Measurements from ENCODE around the gene HCAR3.
"Not testable (repeated sequence)": the region's sequence is repeated elsewhere in the genome, so short reads cannot be mapped to it uniquely, and the experiment has no call there.

The HCAR3 gene

DNA sequence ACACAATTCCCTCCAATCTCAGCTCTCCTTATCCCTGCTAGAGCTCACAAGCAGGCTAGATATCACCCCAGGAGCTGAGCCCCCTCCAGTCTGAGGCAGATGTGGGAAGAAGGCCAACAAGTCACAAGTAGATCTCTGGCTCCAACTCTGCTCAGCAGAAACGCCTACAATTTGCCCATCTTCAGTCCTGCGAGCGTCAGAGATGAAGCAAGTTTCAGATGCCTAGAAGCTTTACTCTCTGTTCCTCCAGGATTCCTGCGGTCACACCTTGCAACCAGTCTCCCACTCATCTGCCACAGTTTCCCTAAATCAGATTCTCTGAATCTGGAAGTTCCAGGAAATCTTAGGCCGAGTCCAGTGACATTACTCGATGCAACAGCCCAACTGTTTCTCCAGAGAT is 1.4 kb downstream of the HCAR3 start:
- not testable (repeated sequence) for H3K4me2 ChIP-seq (ENCODE audit: low read length); H3K27ac ChIP-seq (ENCODE audit: low read depth, low read length); H3K27me3 ChIP-seq (ENCODE audit: insufficient read depth, low read length, poor library complexity); H4K5ac ChIP-seq (ENCODE audit: low read length); H3K9ac ChIP-seq (ENCODE audit: low read length); H2AK5ac ChIP-seq (ENCODE audit: low read length); H3K4ac ChIP-seq (ENCODE audit: low read depth, low read length); H3K79me1 ChIP-seq (ENCODE audit: low read length); H3K18ac ChIP-seq (ENCODE audit: low read length); H4K8ac ChIP-seq (ENCODE audit: low read depth, low read length); H3K4me3 ChIP-seq (ENCODE audit: low read length); H3K4me1 ChIP-seq (ENCODE audit: control insufficient read depth, low read depth, low read length); H3K56ac ChIP-seq (ENCODE audit: low read length); H2BK5ac ChIP-seq (ENCODE audit: low read length); H3K79me2 ChIP-seq (ENCODE audit: control insufficient read depth, insufficient read depth, low read length); H3K36me3 ChIP-seq (ENCODE audit: control insufficient read depth, insufficient read depth, low read length); DNase-seq; H3K23ac ChIP-seq (ENCODE audit: low read length); H2BK120ac ChIP-seq (ENCODE audit: low read depth, low read length); H2BK15ac ChIP-seq (replicated peaks; ENCODE audit: low read depth)
- no CpG with 5 or more reads among the region's 6 CpGs for WGBS (ENCODE audit: extremely low coverage, insufficient coverage, low lambda C conversion rate)

DNA sequence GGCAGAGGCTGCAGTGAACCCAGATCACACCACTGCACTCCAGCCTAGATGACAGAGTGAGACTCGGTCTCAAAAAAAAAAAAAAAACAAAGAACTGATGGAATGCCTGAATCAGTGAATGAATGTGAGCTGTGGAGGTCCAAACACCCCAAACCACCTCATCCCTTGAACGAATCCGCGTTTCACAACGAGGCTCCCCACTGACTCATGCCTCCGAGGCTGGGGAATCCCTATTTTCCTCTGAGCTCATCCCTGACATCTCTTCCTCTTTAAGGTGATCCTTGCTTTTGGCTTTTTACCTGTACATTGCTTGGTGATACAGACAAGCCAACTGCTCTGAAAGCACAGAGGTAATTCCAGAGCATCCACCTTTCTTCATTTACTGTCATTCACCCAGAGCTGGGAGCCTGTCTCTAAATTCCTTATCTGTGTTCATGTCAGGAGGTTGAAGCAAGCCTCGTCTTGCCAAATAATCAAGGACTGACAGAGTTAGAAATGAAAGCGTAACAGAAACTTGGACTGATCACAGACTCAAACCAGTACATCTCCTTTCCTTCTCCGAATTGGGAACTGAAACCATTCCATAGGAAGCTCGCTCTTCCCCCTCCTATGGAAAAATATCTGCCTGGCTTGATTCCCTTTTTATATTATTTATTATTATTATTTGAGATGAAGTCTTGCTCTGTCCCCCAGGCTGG is 3.0 kb downstream of the HCAR3 start:
- H3K79me1 ChIP-seq (ENCODE audit: low read length); H3K4me1 ChIP-seq (ENCODE audit: control insufficient read depth, low read depth, low read length); H2BK120ac ChIP-seq (ENCODE audit: low read depth, low read length); H2BK5ac ChIP-seq (ENCODE audit: low read length); H3K4ac ChIP-seq (ENCODE audit: low read depth, low read length); H3K27ac ChIP-seq (ENCODE audit: low read depth, low read length); H2BK15ac ChIP-seq (replicated peaks; ENCODE audit: low read depth); H3K9ac ChIP-seq (ENCODE audit: low read length); H3K4me3 ChIP-seq (ENCODE audit: low read length); H4K5ac ChIP-seq (ENCODE audit: low read length); DNase-seq; H3K36me3 ChIP-seq (ENCODE audit: control insufficient read depth, insufficient read depth, low read length); H3K27me3 ChIP-seq (ENCODE audit: insufficient read depth, low read length, poor library complexity); H3K23ac ChIP-seq (ENCODE audit: low read length); H3K18ac ChIP-seq (ENCODE audit: low read length); H4K8ac ChIP-seq (ENCODE audit: low read depth, low read length); H2AK5ac ChIP-seq (ENCODE audit: low read length); H3K79me2 ChIP-seq (ENCODE audit: control insufficient read depth, insufficient read depth, low read length); H3K56ac ChIP-seq (ENCODE audit: low read length); H3K4me2 ChIP-seq (ENCODE audit: low read length): not testable (repeated sequence)
- no CpG with 5 or more reads among the region's 10 CpGs for WGBS (ENCODE audit: extremely low coverage, insufficient coverage, low lambda C conversion rate)

DNA sequence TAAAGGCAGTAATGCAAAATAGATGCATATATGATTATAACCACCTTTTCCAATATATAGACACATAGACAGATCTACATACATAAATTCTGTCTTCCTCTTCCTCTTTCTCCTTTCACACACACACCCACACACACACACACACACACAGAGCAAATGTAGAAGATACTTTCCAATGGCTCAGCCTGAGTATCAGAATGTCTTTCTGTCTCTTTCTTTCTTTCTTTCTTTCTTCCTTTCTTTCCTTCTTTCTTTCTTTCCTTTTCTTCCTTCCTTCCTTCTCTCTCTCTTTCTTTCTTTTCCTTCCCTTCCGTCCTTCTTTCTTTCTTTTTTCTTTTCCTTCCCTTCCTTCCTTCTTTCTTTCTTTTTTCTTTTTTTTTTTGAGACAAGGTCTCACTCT is 5.3 kb downstream of the HCAR3 start:
- not testable (repeated sequence) for H3K4me1 ChIP-seq (ENCODE audit: control insufficient read depth, low read depth, low read length); H3K56ac ChIP-seq (ENCODE audit: low read length); H2BK5ac ChIP-seq (ENCODE audit: low read length); DNase-seq; H3K23ac ChIP-seq (ENCODE audit: low read length); H3K4ac ChIP-seq (ENCODE audit: low read depth, low read length); H4K5ac ChIP-seq (ENCODE audit: low read length); H4K8ac ChIP-seq (ENCODE audit: low read depth, low read length); H2AK5ac ChIP-seq (ENCODE audit: low read length); H3K27ac ChIP-seq (ENCODE audit: low read depth, low read length); H3K79me2 ChIP-seq (ENCODE audit: control insufficient read depth, insufficient read depth, low read length); H3K9ac ChIP-seq (ENCODE audit: low read length); H3K18ac ChIP-seq (ENCODE audit: low read length); H3K4me2 ChIP-seq (ENCODE audit: low read length); H2BK15ac ChIP-seq (replicated peaks; ENCODE audit: low read depth); H3K27me3 ChIP-seq (ENCODE audit: insufficient read depth, low read length, poor library complexity); H3K36me3 ChIP-seq (ENCODE audit: control insufficient read depth, insufficient read depth, low read length); H3K79me1 ChIP-seq (ENCODE audit: low read length); H2BK120ac ChIP-seq (ENCODE audit: low read depth, low read length); H3K4me3 ChIP-seq (ENCODE audit: low read length)
- no CpG with 5 or more reads among the region's 1 CpG for WGBS (ENCODE audit: extremely low coverage, insufficient coverage, low lambda C conversion rate)

GRCh38 chr12:122710341-122710740 is 6.3 kb downstream of the HCAR3 start:
- not testable (repeated sequence) for H3K79me1 ChIP-seq (ENCODE audit: low read length); H2BK15ac ChIP-seq (replicated peaks; ENCODE audit: low read depth); H2BK5ac ChIP-seq (ENCODE audit: low read length); H3K4me3 ChIP-seq (ENCODE audit: low read length); H3K4ac ChIP-seq (ENCODE audit: low read depth, low read length); DNase-seq; H3K27ac ChIP-seq (ENCODE audit: low read depth, low read length); H3K18ac ChIP-seq (ENCODE audit: low read length); H3K4me2 ChIP-seq (ENCODE audit: low read length); H4K5ac ChIP-seq (ENCODE audit: low read length); H3K4me1 ChIP-seq (ENCODE audit: control insufficient read depth, low read depth, low read length); H3K36me3 ChIP-seq (ENCODE audit: control insufficient read depth, insufficient read depth, low read length); H3K23ac ChIP-seq (ENCODE audit: low read length); H3K9ac ChIP-seq (ENCODE audit: low read length); H4K8ac ChIP-seq (ENCODE audit: low read depth, low read length); H3K79me2 ChIP-seq (ENCODE audit: control insufficient read depth, insufficient read depth, low read length); H3K27me3 ChIP-seq (ENCODE audit: insufficient read depth, low read length, poor library complexity); H2BK120ac ChIP-seq (ENCODE audit: low read depth, low read length); H3K56ac ChIP-seq (ENCODE audit: low read length); H2AK5ac ChIP-seq (ENCODE audit: low read length)
- WGBS (ENCODE audit: extremely low coverage, insufficient coverage, low lambda C conversion rate) = no CpG with 5 or more reads among the region's 2 CpGs

DNA sequence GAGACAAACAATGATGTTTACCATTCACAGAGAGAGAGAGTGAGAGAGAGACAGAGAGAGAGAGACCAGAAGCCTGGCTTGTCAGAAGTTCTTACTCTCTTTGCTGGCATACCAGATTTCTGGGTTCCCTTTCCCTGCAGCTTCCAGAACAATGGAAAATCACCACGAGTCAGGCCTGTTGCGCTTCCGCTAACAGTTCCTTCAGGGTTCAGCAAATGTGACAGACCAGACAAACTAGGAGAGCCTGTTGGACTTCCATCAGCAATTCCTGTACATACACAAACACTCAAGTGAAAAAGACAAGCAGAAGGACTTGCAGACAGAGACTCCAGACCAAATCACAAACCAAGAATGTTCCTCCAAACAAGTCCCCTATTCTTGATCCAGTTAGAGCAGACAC is 7.3 kb downstream of the HCAR3 start:
- not testable (repeated sequence) for H3K27me3 ChIP-seq (ENCODE audit: insufficient read depth, low read length, poor library complexity); H3K4me3 ChIP-seq (ENCODE audit: low read length); H3K4ac ChIP-seq (ENCODE audit: low read depth, low read length); H2BK120ac ChIP-seq (ENCODE audit: low read depth, low read length); H4K5ac ChIP-seq (ENCODE audit: low read length); H2BK5ac ChIP-seq (ENCODE audit: low read length); H3K9ac ChIP-seq (ENCODE audit: low read length); H3K36me3 ChIP-seq (ENCODE audit: control insufficient read depth, insufficient read depth, low read length); H3K23ac ChIP-seq (ENCODE audit: low read length); H3K18ac ChIP-seq (ENCODE audit: low read length); H3K79me2 ChIP-seq (ENCODE audit: control insufficient read depth, insufficient read depth, low read length); H3K56ac ChIP-seq (ENCODE audit: low read length); DNase-seq; H2BK15ac ChIP-seq (replicated peaks; ENCODE audit: low read depth); H4K8ac ChIP-seq (ENCODE audit: low read depth, low read length); H2AK5ac ChIP-seq (ENCODE audit: low read length); H3K79me1 ChIP-seq (ENCODE audit: low read length); H3K4me1 ChIP-seq (ENCODE audit: control insufficient read depth, low read depth, low read length); H3K27ac ChIP-seq (ENCODE audit: low read depth, low read length); H3K4me2 ChIP-seq (ENCODE audit: low read length)
- WGBS (ENCODE audit: extremely low coverage, insufficient coverage, low lambda C conversion rate) = no CpG with 5 or more reads among the region's 3 CpGs

GRCh38 chr12:122703841-122704240 is 12.8 kb downstream of the HCAR3 start:
- H3K9ac ChIP-seq (ENCODE audit: low read length); H4K5ac ChIP-seq (ENCODE audit: low read length); H3K79me2 ChIP-seq (ENCODE audit: control insufficient read depth, insufficient read depth, low read length); H3K79me1 ChIP-seq (ENCODE audit: low read length); H3K4me3 ChIP-seq (ENCODE audit: low read length); H3K56ac ChIP-seq (ENCODE audit: low read length); H2BK5ac ChIP-seq (ENCODE audit: low read length); H4K8ac ChIP-seq (ENCODE audit: low read depth, low read length); H3K23ac ChIP-seq (ENCODE audit: low read length); H3K36me3 ChIP-seq (ENCODE audit: control insufficient read depth, insufficient read depth, low read length); H3K4me1 ChIP-seq (ENCODE audit: control insufficient read depth, low read depth, low read length); H2BK120ac ChIP-seq (ENCODE audit: low read depth, low read length); H2BK15ac ChIP-seq (replicated peaks; ENCODE audit: low read depth); H3K4me2 ChIP-seq (ENCODE audit: low read length); H3K27ac ChIP-seq (ENCODE audit: low read depth, low read length); H3K27me3 ChIP-seq (ENCODE audit: insufficient read depth, low read length, poor library complexity); H3K18ac ChIP-seq (ENCODE audit: low read length); DNase-seq; H2AK5ac ChIP-seq (ENCODE audit: low read length); H3K4ac ChIP-seq (ENCODE audit: low read depth, low read length): not testable (repeated sequence)
- WGBS (ENCODE audit: extremely low coverage, insufficient coverage, low lambda C conversion rate) = no CpG with 5 or more reads among the region's 3 CpGs
